ENCODE data around the gene PPP1R26.

Gene PPP1R26

GRCh38 chr9:135487281-135488012 lies 7.9 kb downstream of the PPP1R26 start:
- TF ChIP-seq JUND (IDR thresholded peaks at IDR 0.05; ENCODE audit: low read depth): no peak
- DNase-seq (ENCODE audit: low read depth in 1 of 2, low spot score in 1 of 2): no peak
- in situ Hi-C loops (cut with HindIII; ENCODE audit: low pct_unique_long_range_greater_than_20kb, low sequenced_read_pairs): no loop called here

GRCh38 chr9:135488013-135488330 lies 8.4 kb downstream of the PPP1R26 start:
- DNase-seq (ENCODE audit: low read depth in 1 of 2, low spot score in 1 of 2): no peak
- in situ Hi-C loops (cut with HindIII; ENCODE audit: low pct_unique_long_range_greater_than_20kb, low sequenced_read_pairs): no loop called here
- no peak for TF ChIP-seq JUND (IDR thresholded peaks at IDR 0.05; ENCODE audit: low read depth)

- in situ Hi-C loops (cut with HindIII; ENCODE audit: low pct_unique_long_range_greater_than_20kb, low sequenced_read_pairs): no loop called here
- no peak for DNase-seq (ENCODE audit: low read depth in 1 of 2, low spot score in 1 of 2)
- TF ChIP-seq JUND (IDR thresholded peaks at IDR 0.05; ENCODE audit: low read depth): no peak
Observed at GRCh38 chr9:135488527-135488926, 8.9 kb downstream of the PPP1R26 start.

GRCh38 chr9:135489188-135489906 lies 9.8 kb downstream of the PPP1R26 start:
- TF ChIP-seq JUND (IDR thresholded peaks at IDR 0.05; ENCODE audit: low read depth): no peak
- no peak for DNase-seq (ENCODE audit: low read depth in 1 of 2, low spot score in 1 of 2)
- in situ Hi-C loops (cut with HindIII; ENCODE audit: low pct_unique_long_range_greater_than_20kb, low sequenced_read_pairs): no loop called here

GRCh38 chr9:135490166-135490870 lies 10.7 kb downstream of the PPP1R26 start:
- DNase-seq (ENCODE audit: low read depth in 1 of 2, low spot score in 1 of 2): no peak
- no peak for TF ChIP-seq JUND (IDR thresholded peaks at IDR 0.05; ENCODE audit: low read depth)
- in situ Hi-C loops (cut with HindIII; ENCODE audit: low pct_unique_long_range_greater_than_20kb, low sequenced_read_pairs): no loop called here

- in situ Hi-C loops (cut with HindIII; ENCODE audit: low pct_unique_long_range_greater_than_20kb, low sequenced_read_pairs): no loop called here
- TF ChIP-seq JUND (IDR thresholded peaks at IDR 0.05; ENCODE audit: low read depth): no peak
- peak in 1 of 2 experiments; percentile 36 for DNase-seq (ENCODE audit: low read depth in 1 of 2, low spot score in 1 of 2)
Observed at GRCh38 chr9:135490980-135491464, 11.4 kb downstream of the PPP1R26 start.

- no peak for TF ChIP-seq JUND (IDR thresholded peaks at IDR 0.05; ENCODE audit: low read depth)
- in situ Hi-C loops (cut with HindIII; ENCODE audit: low pct_unique_long_range_greater_than_20kb, low sequenced_read_pairs): no loop called here
- DNase-seq (ENCODE audit: low read depth in 1 of 2, low spot score in 1 of 2): no peak
Observed at GRCh38 chr9:135491764-135492163, 12.2 kb downstream of the PPP1R26 start.

GRCh38 chr9:135492886-135493669 lies 13.5 kb downstream of the PPP1R26 start:
- in situ Hi-C loops (cut with HindIII; ENCODE audit: low pct_unique_long_range_greater_than_20kb, low sequenced_read_pairs): no loop called here
- no peak for DNase-seq (ENCODE audit: low read depth in 1 of 2, low spot score in 1 of 2)
- no peak for TF ChIP-seq JUND (IDR thresholded peaks at IDR 0.05; ENCODE audit: low read depth)

GRCh38 chr9:135494791-135495559 lies 15.4 kb downstream of the PPP1R26 start:
- TF ChIP-seq JUND (IDR thresholded peaks at IDR 0.05; ENCODE audit: low read depth): no peak
- in situ Hi-C loops (cut with HindIII; ENCODE audit: low pct_unique_long_range_greater_than_20kb, low sequenced_read_pairs): no loop called here

GRCh38 chr9:135498381-135499126 lies 19.0 kb downstream of the PPP1R26 start:
- TF ChIP-seq JUND (IDR thresholded peaks at IDR 0.05; ENCODE audit: low read depth): no peak
- no peak for DNase-seq (ENCODE audit: low read depth in 1 of 2, low spot score in 1 of 2)
- in situ Hi-C loops (cut with HindIII; ENCODE audit: low pct_unique_long_range_greater_than_20kb, low sequenced_read_pairs): no loop called here

More at GRCh38 chr9:135494791-135495559, 15.4 kb downstream of the PPP1R26 start:
- DNase-seq (ENCODE audit: low read depth in 1 of 2, low spot score in 1 of 2): no peak
